HG03175 (cell line): ENCODE results near the gene GRIP2.

Experiments
- ATAC-seq: cut with Tn5 transposase; IDR thresholded peaks from one replicate; pipeline ENCODE4 v1.9.1; 2021; ENCODE audit warnings: mild to moderate bottlenecking, moderate library complexity; ENCODE audit not compliant: unreplicated experiment

The GRIP2 gene

DNA sequence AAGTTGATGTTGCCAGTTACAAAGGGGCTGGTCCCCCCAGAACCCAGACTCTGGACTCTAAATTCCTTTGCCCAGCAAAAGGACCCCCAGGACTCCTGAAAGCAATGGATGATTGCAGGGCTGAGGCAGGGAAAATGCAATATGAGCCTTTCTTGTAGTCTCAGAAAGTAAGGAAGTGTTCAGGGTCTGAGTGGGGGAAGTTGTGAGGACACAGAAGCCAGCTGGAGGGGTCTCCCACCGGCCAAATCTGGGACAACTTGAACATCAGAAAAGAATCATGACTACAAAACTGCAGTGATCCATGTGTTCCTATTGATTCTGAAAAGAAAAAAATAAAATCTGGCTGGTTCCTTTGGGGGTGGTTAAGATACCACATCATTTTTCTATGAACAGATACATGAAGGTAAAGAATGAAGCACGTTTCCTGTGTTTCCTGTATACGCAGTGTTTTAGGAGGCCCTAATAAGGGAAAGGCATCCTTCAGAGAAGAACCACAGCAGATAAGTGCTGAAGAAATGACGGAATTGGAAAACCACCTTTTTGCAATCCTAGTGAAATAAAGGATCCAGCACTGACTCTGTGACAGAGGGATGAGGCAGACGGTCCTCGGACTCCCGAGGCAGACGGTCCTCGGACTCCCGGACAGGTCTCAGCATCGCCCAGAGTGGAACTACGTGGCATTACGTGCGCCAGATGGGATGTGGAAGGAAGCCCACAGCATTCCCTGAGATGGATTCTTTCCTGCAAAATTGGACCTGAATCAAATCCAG lies 22.2 kb upstream of the GRIP2 start:
- no peak for ATAC-seq

DNA sequence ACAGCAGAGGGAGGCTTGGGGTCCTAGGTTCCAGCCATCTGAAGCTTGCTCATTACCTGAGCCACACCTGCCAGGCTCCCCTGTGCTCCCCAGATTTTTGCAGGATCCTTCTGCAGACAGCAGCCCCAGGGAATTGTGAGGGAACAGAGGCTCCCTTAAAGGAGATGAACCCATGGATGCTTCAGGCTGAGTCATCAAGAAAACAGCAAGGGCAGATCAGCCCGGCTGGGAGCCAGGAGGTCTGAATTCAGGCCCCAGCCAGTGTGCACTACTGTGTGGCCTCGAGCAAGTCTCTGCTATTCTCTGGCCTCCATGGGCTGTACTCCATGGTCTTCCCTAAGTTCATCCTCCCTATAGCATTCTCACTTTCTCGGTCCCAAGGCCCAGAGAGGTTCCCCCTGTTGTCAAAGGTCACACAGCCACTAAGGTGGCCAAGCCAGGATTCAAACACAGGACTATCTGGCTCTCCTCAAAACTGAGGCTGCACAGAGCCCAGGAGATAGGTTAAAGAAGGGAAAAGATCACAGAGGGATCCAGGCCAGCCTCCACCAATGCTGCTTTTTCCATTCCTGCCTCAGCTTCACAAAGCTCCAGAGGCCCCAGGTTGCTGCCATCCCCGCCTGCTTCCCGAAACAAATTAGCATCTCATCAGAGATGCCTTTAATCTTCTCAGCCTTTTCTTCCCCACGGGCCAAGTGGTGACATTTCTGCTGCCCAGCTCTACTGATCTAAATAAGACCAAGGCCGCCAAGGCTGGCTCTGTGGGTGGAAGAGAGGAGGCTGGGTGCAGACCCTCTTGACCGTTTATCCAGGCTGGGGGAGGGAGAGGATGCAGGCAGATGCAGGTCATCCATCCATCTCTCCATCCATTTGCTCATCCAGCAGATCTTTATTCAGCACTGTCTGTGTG lies 21.2 kb upstream of the GRIP2 start:
- ATAC-seq: no peak

DNA sequence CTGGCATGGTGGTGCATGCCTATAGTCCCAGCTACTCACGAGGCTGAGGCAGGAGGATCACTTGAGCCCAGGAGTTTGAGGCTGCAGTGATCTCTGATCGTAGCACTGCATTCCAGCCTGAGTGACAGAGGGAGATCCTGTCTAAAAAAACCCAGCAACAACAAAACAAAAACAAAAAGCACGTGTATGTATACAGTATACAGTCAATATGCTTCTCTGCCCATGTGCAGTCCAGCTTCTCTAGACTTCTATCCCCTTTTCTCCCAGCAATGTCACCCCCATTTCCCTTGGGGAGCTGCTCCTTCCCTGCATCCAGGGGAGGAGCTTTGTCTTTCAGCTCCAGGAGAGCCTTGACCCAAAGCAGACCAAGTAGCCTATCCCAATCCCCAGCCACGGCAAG lies 20.0 kb upstream of the GRIP2 start:
- no peak for ATAC-seq

DNA sequence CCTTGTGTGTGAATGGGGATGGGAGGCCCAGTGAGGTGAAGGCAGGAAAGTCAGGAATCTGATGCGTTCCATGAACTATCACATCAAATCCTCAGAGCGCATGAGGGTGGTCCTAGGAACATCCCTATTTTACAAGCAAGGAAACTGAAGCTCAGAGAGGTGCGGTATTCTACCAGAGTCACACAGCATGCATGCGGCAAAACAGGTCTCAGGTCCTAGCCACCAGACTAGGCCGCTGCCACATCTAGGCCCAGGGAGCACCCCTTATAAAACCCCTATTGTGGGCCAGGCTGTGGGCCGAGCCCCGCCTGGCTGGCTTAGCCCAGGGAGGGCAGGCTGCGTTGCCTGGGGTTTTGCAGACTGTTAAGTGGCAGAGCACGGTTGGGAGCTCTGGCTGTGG lies 17.9 kb upstream of the GRIP2 start:
- no peak for ATAC-seq

DNA sequence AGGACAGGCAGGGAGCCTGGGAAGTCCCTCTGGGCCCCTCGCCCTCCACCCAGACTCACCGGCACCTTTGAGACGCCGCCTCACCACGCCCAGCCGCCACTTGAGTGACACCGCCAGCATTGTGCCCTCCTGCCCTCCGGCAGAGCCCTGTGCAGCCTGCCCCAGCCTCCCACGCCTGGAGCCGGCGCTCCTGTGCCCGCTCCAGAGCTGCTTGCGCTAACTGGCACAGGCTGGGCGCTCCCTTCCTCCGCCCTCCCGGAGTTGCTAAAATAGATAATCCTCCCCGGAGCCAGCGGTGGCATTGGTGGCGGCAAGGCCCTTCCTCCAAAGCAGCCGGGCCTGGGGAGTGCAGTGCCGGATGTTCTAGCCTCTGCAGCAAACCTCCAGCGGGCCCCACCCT lies 15.7 kb upstream of the GRIP2 start:
- ATAC-seq: no peak

DNA sequence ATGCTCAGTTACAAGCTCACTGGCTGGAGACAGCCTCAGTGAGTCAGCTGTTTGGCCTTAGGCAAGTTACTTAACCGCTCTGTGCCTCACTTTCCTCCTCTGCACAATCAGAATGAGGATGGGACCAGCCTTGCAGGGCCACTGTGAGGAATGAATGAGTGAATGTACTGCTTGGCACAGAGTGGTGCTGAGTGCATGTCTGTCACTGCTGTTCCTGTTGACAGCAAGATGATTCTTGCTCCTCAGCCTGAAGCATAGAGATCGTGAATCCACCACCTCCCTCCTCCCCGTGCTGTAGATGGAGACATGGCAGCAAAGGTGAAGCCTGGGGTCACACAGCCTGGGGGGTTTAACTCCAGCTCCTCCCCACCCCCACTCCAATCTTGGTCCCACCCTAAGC lies 14.6 kb upstream of the GRIP2 start:
- ATAC-seq: no peak

DNA sequence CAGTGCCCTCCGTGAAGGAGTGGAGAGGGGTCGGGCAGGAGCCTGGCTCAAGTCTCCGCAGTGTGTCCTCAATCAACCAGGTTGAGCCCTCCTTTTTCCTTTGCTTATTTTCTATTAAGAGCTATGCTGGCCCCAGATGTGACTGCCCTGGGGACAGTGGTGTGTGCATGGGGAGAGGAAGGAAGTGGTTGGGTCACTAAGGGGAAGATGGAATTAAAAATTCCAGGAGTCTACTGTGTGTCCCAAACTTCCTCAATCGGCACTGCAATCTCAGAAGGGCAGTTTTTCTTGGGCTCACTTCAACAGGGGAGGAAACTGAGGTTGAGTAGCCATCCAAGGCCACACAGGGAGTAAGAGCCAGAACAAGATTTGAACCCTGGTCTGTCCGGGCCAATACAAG lies 13.7 kb upstream of the GRIP2 start:
- ATAC-seq: no peak

DNA sequence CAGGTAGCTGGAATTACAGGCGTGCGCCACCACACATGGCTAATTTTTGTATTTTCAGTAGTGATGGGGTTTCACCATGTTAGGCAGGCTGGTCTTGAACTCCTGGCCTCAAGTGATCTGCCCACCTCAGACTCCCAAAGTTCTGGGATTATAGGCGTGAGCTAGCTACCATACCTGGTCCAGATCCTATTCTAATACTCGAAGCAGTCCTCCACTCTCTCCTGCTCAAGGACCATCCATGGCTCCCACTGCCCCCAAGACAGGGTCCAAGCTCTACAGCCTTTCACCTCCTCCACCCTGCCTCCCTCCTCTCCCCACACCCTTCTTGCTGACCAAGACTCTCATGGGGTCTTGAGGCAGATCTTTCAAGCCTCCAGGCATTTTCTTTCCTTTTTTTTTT lies 12.6 kb upstream of the GRIP2 start:
- no peak for ATAC-seq

DNA sequence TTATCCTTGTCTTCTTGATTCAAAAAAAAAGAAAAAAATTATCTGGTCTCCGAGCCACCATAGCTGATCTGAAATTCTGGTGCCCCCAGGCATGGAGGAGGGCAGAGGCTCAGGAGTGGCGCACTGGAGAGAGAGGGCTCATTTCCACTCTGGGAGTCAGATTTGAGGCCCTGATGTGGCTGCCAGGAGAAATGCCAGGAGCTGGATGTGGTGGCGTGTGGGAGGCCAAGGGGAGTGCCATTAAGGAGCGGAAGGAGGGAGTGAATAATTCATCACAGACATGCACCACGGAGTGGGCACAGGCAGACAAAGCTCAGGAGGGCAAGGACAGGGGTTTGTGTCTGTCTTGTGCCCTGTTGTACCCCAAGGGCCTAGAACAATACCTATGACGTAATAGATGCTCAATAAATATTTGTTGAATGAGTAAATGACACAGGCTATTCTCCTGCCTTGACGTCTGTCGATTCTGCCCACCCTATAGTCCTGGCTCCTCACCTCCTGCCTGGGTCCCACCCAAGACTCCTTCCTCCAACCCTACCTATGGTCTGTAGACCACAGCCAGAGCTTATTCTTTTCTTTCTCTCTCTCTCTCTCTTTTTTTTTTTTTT lies 12.0 kb upstream of the GRIP2 start:
- no peak for ATAC-seq

DNA sequence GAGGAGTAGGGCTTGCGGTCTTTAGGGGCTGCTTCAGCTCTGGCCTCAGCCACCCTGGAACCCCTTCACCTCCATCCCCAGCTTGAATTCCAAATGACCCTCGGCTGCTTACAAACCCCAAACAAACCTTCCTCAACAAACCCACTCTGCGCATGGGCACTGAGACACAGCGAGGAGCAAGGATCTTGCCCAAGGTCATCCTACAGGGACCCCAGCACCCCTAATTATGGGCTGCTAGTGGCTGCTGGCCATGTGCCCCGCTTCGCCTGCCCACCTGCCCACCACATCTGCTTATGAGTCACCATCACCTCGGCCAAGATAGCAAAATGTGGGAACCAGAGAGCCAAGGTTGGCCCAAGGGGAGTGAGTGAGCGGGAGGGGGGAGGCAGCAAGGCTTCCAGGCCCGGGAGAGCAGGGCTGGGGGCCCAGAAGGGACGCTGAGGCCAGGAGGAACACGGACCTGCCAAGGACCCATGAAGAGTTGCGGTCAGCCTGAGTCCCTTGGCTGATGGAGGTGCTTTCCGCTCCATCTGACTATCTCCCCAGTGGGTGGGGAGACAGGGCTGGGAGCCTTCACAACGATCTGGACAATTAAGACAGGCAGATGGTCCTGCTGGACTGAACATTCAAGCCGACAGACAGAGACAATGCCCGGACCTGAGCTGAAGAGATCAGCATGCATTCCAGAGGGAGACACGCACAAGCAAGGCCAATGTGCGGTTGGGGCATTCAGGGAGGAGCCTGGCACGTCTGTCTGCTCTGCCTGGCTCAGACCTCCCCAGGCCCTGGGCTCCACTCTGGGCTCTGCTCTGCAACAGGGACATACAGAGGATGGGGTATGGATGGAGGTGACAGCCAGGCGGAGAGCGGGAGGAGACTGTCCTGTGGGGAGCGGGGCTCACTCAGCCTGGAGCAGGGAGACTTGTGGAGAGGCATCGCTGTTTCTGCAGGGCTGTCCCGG lies 10.8 kb upstream of the GRIP2 start:
- ATAC-seq: no peak

DNA sequence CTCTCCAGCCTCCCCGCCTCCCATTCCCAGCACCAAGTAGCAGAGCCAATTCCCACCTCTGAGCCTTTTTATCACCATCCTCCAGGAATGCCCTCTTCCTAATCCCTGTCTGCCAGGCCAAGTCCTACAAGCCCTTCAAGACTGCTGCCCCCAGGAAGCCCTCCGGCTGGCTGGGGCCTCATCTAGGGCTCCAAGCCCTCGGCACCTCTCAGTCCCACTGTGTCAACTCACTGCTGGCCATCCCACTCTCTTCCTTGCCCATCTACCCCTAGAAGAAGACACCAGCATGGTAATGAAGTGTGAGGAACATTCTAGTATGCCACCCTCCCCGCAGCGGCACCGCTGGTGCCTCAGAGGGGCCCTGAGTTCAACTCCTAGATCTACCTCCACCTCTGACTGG lies 10.0 kb upstream of the GRIP2 start:
- ATAC-seq: no peak

DNA sequence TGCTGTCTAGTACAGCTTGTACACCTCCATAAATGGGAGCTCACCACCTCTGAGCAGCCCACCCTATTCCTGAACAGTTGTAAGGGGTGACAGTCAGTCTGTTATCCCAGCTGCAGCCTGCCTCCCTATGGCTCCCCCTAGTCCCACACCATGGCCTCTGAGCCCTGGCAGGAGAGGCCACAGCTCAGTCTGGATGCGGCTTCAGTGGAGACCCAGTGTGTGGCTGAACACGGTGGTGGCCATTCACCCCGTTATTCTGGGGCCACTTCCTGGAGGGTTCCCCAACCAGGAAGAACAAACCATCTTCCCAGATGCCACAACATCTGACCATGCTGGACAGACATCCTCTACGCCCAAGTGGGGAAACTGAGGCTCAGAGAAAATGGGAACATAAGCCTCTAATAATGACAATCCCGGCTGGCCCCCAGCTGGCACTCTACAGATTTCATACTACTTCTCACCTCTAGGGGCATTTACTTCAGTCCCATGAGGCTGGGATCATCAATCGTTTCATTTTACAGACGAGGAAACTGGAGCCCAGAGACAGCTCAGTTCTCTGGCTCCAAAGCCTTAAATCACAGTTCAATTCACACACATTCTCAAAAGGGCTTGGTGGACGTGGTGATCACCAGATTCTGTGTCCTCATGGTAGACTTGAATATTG lies 9.2 kb upstream of the GRIP2 start:
- no peak for ATAC-seq

DNA sequence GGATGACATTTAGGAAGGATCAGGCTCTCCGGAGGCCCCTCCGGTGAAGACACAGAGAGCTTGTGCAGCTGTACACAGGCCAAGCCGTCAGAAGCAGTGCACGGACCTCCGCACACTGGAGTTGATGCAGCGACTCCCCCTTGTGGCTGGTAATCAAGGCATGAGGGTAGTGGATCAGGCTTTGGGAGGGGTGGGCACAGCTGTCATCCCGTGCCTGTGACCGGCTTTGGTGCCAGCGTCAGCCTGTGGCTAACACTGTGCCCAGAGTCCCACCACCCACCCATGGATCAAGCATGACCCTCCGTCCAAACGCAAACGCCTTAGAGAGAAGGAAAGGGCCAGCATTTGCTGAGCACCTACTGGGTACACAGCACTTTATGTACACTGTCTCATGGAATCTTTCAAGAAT lies 8.2 kb upstream of the GRIP2 start:
- no peak for ATAC-seq

DNA sequence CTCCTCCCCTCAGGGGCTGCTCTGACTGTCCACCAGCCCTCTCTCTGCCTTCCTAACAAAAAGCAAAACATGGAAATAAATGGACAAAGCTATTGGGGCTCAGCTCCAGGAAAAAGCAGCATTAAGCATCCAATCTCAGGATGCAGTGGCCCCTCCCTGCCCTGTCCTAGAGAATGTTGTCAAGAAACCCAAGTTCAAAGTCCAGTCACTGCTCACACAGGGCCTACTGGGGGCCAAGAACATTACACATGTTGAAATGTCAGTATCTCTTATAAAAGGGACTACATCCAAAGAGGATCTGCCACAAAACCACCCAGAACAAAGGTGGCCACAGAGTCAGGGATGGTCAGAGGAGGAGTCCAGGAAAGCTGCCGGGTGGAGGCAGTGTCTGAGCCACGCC lies 7.6 kb upstream of the GRIP2 start:
- ATAC-seq: no peak

DNA sequence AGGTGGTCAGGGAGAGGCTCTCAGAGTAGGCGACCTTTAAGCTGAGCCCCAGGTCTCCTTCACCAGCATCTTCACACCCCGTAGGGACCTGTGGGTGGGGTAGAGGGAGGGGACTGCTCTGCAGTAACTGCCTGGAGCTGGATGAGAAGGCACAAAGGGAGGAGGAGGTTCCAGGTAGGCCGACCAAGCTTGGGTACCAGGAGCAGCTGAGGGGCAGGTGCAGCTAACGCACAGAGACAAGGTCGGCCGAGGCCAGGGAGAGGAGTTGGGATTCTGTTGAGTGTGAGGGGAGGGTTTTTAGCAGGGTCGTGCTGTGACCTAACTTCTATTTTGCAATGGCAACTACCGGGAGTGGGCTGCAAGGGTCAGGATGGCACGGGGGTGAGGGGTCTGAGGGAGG lies 5.9 kb upstream of the GRIP2 start:
- no peak for ATAC-seq

DNA sequence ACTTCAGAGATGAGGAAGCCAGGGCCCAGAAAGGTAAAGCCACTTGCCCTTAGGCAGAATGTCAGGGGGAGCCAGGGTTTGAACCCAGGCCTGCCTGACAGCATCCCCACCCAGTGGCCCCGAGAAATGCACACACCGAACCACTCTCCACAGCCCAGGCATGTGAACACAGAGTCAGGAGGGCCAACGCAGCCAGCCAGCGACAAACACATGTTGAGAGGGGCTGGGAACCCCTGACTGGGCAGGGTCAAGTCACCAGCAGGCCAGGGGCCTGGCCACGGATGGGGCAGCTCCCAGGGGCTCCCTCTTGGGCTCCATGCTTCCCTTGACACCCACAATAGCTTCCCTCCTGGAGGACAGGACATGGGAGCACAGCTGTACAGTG lies 5.1 kb upstream of the GRIP2 start:
- no peak for ATAC-seq

DNA sequence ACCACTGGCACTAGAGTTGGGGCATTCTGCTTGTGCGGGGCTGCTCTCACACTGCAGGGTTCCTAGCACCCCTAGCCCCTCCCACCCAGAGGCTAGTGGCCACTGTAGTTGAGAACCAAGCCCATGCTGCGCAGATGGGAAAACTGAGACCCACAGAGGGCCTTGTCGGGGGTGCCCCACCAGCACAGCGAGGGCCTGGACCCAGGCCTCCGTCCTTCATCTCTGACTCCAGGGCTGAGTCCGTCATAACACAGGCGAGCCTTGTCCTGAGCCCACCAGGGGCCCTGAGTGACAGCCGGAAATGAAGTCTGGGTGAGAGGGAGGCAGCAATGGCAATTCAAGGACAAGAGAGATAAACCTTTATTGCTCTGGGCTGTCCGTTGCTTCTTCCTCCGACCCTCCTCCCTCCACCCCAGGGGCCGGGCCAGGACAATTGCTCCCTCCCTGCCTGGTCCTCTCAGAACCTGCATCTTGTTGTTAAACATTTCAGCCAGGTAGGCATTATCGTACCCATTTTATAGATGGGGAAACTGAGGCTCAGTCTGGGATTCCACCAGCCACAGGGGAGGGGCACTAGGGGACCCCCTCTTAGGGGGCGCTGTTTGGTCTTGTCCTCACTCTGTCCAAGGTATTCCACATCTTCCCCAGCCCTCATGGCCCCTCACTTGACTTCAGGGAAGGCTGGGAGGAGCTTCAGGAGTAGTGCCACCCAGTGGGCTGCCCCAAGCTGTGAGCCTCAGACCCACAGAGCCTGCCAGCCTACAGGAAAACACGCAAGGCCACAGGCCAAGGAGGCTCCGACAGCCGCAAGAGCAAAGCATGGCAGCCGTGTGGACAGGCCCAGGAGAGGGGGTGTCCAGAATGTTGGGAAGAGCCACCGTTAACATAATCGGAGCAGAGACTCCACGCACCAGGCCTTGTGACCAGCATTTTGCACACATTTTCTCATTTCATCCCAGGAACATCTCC lies 4.4 kb upstream of the GRIP2 start:
- no peak for ATAC-seq

DNA sequence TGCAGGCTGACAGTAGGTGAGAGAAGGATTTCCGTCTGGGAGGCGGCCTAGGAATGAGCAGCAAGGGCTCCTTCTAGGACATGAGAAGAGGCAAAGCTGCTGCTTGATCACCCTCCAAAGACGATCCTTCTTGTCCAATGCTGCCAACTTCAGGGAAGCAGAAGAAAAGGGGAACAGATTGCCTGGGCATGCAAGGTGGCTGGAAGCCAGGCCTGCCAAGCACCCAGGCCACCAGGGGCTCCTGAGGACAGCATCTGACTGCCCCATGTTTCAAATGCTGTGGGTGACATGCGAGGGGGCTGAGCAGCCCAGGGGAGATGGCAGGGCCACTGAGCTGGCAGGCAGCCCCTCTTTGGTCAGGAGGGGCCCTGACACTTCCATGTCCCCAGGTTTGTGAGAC lies 3.3 kb upstream of the GRIP2 start:
- ATAC-seq: no peak

DNA sequence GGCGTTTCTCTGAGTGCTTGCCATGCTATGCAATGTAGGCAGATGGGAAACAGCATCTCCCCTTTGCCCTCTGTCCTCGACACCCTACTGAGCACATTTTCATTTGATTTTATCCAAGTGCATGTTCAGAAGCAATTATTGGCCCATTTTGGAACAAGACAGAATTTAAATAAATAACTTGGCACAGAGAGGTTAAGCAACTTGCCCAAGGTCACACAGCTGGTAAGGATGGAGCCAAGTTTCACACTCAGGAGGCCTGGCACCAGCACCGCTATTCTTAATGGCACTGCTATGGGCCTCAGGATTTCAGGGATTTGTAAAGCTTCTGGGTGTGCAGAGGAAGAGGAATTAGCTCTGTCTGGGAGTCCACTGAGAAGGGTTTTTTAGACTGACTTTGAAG lies 2.5 kb upstream of the GRIP2 start:
- ATAC-seq: no peak
